C4-2B (cell line): ENCODE measurements around the gene PIGR.

ENCODE experiments used
- ZFX ChIP-seq: fragments of 450-650 bp; IDR thresholded peaks from 2 replicates; pipeline ENCODE4 v1.6.1; 2017
- TF ChIP-seq, protein P1 (sequence below): fragments of 450-650 bp; conservative IDR thresholded peaks from 2 replicates; pipeline ENCODE4 v1.5.1; 2017; ENCODE audit warnings: mild to moderate bottlenecking

DNA sequence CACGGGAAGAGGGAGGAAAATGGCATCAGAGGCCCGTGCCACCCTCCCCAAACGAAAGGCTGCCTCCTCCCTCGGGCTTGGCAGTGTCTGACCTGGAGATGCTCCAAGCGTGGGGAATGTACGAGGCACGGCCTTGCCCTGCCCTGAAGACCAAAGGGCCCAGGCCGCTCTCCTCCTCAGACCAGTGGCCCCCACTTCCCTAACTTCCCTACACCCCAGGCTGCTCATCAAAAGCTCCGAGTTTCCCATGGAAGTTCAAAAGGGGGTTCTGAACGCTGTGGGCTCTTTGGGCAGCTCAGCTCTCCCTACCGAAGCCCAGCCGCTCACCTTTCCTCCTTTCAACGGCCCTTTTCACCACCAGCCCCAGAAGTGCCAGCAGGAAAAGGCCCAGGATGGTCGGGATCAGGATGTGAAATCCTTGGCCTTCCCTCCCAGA is 36.4 kb downstream of the PIGR start:
- TF ChIP-seq, protein P1, sequence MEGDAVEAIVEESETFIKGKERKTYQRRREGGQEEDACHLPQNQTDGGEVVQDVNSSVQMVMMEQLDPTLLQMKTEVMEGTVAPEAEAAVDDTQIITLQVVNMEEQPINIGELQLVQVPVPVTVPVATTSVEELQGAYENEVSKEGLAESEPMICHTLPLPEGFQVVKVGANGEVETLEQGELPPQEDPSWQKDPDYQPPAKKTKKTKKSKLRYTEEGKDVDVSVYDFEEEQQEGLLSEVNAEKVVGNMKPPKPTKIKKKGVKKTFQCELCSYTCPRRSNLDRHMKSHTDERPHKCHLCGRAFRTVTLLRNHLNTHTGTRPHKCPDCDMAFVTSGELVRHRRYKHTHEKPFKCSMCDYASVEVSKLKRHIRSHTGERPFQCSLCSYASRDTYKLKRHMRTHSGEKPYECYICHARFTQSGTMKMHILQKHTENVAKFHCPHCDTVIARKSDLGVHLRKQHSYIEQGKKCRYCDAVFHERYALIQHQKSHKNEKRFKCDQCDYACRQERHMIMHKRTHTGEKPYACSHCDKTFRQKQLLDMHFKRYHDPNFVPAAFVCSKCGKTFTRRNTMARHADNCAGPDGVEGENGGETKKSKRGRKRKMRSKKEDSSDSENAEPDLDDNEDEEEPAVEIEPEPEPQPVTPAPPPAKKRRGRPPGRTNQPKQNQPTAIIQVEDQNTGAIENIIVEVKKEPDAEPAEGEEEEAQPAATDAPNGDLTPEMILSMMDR = no peak
- no peak for TF ChIP-seq ZFX
